Stimulated activated CD8-positive, alpha-beta memory T cell treated with anti-CD3 and anti-CD28 coated beads, Interleukin-4, amount 100 ng/mL, for 48 hours (primary cell): ENCODE data around the gene IGSF9B.
A peak's percentile ranks its signal among the peaks of the same experiment; 100 is the strongest.

Experiments used
- DNase-seq: peaks from one replicate; pipeline ENCODE4 v3.0.0-alpha.2; 2020

IGSF9B gene

GRCh38 chr11:133934599-133935550, 21.9 kb downstream of the IGSF9B start:
- DNase-seq, result peak; percentile 41

- no peak for DNase-seq
These were observed 22.7 kb downstream of the IGSF9B start for GRCh38 chr11:133934096-133934495.

- no peak for DNase-seq
These were observed 25.2 kb downstream of the IGSF9B start for GRCh38 chr11:133931449-133932060.

GRCh38 chr11:133930767-133931448, 25.9 kb downstream of the IGSF9B start:
- DNase-seq, result no peak

- DNase-seq, result no peak
These were observed 26.6 kb downstream of the IGSF9B start for GRCh38 chr11:133930053-133930766.

- peak; percentile 43 for DNase-seq
These were observed 27.2 kb downstream of the IGSF9B start for GRCh38 chr11:133929401-133930052.

- peak; percentile 87 for DNase-seq
These were observed 28.1 kb downstream of the IGSF9B start for GRCh38 chr11:133928628-133929059.

GRCh38 chr11:133927690-133928627, 28.8 kb downstream of the IGSF9B start:
- DNase-seq, result peak; percentile 82

GRCh38 chr11:133926466-133927246, 30.1 kb downstream of the IGSF9B start:
- DNase-seq, result no peak

GRCh38 chr11:133925756-133926155, 31.0 kb downstream of the IGSF9B start:
- DNase-seq, result no peak

- no peak for DNase-seq
These were observed 32.1 kb downstream of the IGSF9B start for GRCh38 chr11:133924661-133925060.

GRCh38 chr11:133922078-133922870, 34.5 kb downstream of the IGSF9B start:
- no peak for DNase-seq

- no peak for DNase-seq
These were observed 35.3 kb downstream of the IGSF9B start for GRCh38 chr11:133921513-133921912.

GRCh38 chr11:133921026-133921425, 35.7 kb downstream of the IGSF9B start:
- DNase-seq, result no peak

- DNase-seq, result no peak
These were observed 36.4 kb downstream of the IGSF9B start for GRCh38 chr11:133920109-133920990.

GRCh38 chr11:133919330-133920108, 37.2 kb downstream of the IGSF9B start:
- DNase-seq, result no peak

GRCh38 chr11:133918608-133919260, 38.0 kb downstream of the IGSF9B start:
- DNase-seq, result no peak
